DMS79 treated with DMSO at 0.1 percent for 48 hours (cell line): ENCODE measurements around the gene CCDC85C.

ENCODE experiments used
- DNase-seq: peaks from one replicate; lab custom pipeline; 2025; lab: John Stamatoyannopoulos, UW

The CCDC85C gene

DNA sequence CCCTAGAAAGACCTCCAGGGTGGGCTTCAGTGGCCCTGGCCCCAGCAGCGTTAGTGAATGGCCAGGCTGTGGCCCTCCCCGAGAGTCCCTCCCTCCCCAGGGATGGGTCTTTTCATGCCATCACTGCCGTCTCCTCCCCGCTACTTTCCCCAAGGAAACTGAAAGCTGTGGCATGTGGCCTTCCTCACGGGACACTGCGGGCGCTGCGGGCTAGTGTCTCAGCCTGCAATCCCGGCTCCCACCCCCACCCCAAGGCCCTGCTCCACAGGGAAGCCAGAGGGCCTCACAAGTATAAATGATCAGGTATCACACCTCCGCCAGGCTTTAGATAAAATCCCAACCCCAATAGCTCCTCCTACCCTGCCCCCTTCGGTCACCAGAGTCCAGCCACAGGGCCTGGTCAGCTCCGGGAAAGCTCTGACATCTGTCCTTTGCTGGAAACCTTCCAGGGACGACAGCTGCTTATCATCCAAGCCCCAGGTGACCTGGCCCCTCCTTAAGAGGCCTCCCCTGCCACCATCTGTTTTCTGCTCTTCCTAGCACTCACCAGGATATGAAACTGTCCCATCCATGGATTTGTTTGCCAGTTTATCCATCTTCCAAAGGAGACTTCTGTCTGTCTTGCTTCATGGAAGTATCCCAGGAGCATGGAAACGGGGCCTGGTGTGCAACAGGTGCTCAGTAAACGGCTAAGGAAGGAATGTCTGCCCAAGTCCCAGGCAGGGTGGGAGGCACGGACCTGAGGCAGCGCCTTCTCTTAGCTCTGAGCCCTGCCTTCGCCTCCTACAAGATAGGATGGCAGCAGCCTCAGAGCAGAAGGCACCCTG, 31.6 kb downstream of the CCDC85C start:
- DNase-seq, result no peak

DNA sequence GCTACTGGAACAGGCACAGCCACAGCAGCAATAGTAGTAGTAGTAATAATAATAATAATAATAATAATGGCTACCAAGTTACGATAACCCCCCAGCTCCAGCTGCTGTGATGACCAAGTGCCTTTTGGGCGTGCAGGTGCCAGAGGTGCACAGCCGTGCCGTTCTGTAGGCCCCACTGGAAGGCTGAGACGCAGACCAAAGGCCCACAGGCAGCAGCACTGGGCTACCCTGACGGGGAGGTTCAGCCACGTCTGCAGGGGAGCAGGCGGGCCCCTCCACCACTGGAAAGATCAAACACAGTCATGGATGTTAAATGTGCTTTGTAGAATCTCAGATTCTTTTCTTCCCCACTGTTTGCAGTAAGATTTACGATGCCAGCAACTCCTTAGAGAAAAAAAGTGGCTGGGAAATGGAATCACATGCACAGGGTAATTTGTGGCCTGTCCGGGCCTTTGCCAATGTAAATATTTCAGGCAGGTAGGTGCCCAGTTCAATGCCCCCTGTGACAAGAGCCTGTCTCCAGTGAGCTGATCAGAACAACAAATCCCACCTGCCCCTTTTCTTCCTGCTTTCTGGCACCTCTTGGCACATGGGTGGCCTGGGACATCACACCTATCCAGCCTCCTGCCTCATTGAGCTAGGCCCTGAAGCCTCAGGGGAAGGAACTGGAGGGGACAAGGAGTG, 32.6 kb downstream of the CCDC85C start:
- DNase-seq, result peak; percentile 98

DNA sequence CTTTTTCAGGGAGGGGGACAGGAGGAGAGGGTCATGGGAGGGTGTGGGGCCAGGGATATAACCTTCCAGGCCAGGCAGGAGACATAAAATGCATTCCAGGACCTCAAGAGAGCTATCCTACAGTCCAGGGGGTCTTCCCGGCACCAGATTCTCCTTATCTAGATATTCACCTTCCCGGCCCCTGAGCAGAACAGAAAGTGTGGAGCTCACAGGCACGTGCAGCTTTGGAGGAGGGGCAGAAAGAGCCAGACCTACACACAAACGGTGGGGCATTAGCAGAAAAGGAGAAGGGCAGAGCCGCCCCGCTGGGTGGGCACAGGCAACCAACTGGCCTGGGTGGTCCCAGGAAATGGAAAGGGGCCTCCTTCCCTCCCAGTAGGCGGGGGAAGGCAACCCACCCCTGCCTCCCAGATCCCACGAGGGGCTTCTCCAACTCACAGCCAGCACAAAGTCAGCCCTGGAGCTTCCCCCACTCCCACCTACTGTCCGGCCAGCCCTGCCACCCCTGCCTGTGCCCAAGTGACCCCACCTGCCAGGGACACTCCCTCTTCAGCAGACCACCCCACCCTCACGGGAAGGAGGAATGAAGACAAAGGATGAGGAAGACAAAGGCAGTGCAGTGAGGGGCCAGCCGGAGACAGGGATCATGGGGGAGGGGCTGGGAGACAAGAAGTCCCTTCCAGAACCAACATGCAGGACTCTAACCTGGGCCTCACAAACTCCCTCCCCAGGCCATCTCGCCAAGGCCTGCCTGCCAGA, 33.3 kb downstream of the CCDC85C start:
- DNase-seq, result no peak

DNA sequence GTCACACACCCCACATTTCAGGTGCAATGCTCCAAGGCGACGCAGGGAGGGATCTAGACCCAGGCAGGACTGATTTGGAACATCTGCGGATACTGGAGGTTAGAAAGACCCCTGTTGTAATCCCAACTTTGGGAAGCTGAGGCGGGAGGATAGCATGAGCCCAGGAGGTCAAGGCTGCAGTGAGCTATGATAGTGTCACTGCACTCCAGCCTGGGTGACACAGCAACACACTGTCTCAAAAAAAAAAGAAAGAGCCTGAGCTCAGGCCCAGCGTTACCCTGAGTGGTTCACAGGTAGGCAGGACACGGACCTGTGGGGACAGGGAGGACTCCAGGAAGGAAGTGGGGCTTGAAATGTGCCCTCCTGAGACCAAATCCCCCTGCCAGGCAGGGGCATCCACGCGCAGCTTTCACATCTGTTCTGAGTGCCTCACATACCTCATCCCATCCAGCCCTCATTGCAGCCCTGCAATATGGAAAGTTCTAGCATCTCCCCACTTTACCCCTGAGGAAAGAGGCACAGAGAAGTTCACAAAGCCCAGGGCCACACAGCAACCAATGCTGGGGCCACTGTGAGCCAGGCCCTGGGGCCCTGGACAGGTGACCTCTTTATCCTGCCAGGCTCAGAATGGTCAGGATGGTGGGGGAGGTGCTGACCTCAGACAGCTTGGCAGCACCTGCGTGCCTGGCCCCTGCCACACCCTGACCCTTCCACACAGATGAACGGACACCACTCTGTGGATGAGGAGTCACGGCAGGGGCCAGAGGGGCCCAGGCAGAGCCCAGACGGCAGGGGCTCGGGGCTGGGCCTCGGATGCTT, 34.1 kb downstream of the CCDC85C start:
- DNase-seq, result no peak

DNA sequence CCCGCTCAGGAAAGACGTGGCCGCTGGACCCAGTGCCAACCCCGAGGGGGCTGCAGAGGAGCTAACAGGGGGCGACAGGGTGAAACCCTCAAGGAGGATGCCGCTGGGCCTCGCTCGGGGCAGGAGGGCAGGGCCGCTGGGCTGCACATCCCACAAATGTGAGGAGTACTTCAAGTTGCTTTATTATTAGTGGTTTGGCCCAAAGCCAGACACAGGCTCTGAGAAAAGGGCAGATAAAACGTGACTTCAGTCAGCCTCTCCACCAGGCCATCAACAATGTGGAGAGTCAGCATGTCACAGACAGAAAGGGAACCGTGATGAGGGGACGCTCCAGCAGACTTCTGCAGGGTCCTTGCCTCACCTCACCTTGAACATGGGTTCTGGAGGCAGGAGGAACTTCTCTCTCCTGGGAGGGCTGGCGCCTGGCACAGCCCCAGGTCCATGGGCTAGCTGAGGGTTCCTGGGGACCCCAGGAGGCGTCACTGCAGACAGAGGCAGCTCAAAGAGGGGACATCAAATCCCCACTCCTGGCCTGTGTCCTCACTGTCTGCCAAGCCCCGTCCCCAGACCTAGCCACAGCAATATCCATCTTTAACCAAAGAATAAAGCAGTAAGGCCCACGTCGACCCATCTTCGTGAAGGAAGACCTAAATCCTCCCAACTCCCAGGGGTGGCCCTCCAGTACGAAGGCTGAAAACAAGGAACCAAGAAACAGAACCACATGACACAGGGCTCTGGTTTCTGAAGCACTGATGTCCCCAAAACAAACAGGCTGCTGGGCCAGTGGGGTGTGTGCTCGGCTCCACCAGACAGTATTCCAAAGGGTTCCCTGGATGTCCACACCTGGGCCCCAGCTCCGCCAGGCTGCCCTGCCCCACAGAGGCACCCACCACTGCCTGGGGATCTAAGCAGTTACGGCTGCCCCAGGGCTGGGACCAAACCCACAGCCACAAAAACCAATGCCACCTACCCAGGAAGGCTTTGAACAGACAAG, 35.1 kb downstream of the CCDC85C start:
- DNase-seq, result peak; percentile 99

DNA sequence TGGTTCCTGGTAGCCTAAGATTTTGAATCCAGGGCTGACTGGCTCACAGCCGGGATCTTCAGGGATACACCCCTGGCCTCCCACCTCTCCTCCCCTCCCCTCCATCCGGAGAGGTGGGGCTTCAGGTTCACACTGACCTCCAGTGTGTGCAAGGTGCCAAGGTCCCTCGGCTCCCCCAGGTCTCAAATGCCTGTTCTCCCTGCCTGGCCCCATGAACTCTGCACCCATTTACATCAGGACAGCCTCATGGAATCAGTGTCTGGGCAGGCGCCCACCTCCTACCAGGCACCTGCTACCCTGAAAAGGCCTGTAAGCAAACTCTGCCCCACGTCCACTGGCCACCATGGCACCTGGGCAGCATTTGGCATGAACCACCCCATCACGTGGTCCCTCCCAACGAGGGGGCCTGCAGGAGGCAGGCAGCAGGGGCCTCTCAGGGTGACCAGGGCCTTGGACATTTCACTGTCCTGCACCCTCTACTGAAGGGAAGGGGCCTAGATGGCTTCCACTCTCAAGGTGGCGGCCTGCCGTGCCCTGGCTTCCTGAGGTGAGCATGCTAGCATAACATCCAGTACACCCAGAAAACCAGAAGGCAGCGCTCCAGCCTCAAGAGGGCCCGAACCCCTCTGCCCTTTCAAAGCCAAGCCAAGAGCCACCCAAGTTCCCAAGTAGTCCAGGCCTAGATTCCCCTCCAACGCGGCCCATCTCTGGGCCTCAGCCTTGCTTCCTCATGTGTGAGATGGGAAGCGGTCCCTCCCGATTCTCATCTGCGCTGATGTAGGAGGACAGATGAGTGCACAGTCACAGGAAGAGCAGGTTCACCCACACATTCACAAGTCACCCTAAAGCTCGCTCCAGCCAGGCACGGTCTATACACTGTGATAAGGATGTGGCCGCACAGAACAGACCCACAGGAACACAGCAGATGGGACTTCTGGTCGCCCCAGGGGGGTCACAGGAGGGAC, 37.3 kb downstream of the CCDC85C start:
- DNase-seq, result no peak

DNA sequence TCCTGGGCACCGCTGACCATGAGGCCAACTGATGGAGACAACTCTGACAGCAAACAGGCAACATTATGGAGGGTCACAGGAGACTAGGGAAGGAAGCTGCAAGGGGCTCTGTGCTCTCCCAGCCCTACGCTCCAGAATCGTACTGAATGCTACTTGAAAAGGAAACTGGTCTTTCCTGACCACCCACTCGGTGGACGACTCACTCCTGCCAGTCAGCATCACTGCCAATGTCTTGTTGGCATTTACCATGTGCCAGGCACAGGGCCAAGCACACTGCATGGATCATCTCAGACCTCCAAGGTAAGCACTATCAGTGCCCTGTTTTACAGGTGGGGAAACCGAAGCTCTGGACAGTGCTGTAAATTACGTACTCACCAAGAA, 38.0 kb downstream of the CCDC85C start:
- peak; percentile 84 for DNase-seq

DNA sequence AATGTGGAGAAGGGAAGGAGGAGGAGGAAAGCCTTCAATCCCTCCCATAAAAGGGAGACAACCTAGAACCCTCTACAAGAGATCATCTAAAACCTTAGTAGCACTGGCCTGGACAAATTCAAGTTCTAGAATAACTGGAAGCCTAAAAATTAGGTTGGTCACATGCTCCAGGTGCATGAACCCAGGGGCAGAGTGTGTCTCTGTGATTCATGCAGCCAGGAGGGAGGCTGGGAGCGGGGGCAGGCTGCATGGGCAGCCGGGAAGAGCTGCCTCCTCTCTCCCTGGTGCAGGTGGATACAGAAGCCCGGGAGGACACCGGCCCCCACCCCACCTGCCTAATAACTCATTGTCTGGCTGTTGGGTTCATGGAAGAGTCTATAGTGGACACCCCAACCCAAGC, 38.6 kb downstream of the CCDC85C start:
- peak; percentile 69 for DNase-seq

DNA sequence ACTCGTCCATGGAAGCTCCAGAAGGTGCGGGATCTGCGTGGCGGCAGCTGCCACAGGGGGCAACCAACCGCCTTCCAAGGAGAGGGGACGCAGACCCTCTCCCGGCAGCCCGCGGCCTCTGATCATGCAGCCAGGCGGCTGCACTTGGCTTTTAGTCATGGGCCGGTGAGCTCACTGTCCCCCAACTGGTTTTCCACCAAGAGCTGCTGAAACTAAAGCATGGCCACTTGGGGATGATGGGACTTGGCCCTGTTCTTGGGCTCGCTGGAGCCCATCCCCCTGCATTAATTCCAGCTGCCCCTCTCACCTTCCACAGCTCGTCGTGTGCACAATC, 39.1 kb downstream of the CCDC85C start:
- peak; percentile 91 for DNase-seq

DNA sequence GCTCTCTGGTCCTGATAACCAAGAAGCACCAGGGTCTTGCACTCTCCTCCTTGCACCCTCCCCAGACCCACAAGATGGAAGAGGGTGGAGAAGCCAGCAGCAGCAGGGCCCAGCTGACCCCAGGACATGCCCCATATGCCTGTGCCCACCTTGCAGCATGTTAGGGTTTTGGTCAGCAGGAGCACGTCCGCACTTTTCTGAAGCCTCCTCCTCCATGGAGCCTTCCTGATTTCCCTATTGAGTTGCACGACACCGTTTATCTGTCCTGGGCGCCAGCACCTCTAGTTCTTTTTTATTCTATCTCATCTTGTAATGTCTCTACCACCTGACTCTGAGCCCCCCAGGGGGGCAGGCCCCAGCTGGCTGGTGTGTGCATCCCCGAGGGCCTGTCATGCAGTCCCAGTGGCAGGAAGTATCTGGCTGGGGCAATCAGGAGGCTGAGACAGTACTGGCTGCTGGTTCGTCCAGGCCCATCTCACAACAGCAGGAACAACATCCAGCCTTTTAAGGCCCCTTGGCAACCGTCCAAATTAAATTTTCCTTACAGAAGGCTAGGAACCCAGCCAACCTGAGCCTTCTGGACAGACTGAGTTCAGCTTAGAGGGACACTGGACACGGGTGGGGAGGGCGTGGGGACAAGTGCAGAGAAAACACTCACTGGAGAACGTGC, 39.6 kb downstream of the CCDC85C start:
- DNase-seq, result peak; percentile 91

DNA sequence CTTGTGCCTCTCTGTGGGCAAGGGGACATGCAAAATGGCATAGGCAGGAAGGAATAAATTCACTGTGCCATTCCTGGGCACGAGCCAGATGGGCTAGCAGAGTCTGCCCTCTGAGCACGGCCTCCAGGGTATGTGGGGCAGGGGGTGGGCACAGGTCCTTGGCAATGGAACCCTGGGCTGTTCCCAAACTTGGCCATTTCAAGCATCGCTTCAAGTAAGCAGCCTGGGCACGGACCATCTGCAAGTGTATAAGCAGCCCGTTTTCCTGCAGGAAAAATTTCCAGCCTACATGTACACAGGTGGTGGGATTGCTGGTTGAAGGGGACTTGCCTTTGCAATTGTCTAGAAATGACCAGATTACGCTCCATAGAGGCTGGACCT, 40.3 kb downstream of the CCDC85C start:
- no peak for DNase-seq

DNA sequence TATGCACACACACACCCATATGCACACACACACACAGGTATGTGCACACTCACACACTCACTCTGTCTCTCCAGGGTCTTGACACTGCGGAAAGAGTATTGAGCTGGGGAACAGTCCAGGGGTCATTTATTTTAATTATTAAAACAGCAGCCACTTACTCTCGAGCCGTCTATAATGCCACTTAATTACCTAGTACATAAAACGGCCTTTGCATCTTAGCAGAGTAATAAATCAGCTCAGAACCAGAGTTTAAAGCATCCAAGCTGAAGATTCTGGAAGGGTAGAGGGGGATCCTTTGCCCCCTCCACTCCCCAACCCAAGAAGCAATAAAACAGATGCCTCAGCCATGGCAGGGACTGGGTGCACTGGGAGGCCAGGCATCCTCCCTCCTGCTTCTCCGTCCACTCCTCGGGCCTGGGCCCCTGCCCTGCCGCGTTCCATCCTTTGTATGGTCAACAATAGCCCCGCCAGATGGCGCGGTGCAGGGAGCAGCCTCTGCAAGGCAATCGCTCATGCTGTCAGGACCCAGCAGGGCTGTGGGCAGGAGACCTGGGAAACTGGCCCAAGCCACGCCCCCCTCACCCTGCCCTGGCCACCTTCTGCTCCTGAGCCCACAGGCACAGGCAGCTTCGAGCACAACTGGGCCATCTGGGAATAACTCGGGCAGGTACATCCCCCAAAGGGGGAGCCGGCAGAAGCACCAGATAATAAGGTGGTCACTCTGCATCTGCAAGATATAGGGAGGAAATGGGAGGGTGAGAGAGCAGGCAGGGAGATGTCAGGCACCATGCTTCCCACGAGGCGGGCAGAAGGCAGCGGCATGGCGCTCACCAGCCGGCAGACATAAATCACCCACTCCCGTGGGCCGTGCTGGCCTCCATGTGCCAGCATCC, 40.9 kb downstream of the CCDC85C start:
- peak; percentile 90 for DNase-seq

DNA sequence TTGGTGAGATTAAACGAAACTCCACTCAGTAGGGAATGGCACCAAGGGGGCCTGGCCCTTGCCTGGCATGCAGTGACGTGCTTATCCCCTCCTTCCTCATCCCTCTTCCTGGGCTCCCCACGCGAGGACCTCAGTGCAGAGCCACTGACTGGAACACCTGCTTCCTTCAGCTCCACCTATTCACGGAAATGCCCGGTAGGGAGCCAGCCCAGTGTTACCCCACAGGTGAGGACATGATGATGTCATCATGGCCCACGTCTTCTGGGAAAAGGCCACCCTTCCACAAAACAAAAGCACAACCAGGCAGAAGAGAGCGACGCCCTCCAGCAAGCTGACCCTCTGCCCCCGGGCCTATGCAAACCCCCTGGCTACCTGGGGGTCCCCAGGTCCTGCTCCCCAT, 42.1 kb downstream of the CCDC85C start:
- DNase-seq, result no peak

DNA sequence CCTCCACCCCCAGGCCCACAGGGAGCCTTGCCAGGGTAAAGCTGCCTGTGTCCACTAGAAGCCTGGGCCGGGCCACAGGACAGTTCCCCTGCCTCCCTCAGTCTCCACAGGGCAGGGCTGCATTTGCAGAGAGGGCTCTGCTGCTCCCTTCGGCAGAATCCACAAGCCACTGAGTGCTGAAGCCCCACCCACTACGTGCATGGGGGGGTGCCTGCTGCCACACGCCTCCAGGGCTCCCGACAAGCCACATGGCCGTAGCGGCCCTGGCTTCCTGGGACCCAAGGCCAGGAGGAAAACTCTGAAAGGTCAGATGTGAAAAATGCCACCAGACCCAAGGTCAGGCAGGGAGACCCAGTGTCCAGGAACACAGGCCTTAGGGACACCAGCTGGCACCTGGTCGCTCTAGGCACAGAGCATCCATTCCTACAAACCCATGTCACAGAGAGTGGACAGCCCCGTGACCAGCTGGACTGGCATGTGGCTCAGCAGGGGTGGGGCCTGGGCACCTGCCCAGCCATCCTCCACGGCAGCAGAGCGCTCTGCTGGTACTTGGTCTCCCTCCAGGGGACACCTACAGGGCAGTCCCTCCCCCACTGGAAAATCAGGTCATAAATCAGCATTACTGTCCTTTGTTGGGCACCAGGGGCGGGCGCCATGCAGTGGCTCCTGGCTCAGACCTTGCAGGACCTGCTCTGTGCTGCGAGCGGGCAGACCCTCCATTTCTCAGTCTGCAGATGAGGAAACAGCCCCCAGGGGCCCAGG, 42.9 kb downstream of the CCDC85C start:
- DNase-seq, result peak; percentile 64

DNA sequence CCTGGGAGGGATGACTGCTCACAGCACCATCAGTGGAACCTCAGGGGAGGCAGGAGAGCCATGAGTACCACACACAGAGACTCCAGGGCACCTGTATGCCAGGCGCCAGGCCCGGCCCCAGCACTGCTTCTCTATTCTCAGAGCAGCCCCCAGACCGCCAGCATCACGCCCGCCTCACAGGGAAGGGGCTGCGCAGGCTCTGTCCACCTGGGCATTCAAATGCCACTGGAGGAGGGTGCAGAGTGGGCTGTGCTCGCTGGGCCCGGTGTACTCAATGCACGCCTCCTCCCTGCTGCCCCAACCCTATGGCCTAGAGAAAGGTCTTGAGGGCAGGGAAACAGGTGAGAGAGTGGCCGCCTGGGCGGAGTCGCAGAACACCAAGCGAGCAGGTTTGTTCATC, 43.6 kb downstream of the CCDC85C start:
- no peak for DNase-seq

DNA sequence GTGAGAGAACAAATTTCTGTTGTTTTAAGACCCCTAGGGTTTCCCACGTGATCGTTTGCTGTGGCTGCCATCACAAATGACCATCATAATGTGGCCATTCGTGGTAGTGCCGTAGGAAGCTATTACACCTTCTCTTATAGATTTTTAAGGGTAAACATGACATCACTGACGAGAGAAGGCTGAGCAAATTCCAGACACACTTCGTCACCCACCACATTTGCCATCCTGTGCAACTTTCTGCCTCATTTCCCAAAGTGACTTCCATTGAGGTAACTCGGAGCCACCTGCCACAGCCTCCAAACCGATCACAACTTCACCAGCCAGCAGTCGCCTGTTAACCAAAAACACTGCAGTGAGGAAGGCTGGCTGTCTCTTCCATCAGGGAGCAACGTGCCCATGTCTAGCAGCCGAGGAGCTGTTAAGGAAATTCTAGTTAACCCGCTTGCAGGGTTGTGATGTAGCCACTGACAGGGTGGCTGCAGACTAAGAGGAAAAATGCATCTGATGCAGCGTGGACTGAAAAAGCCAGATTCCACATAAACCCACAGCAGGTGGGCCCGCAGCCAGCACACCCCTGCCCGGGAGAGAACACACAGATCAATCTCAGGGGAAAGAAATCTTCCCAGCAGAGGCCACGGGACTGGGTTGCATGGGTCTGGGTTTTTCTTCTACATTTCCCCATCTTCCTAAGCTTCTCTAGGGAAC, 44.6 kb downstream of the CCDC85C start:
- DNase-seq, result no peak
